Right lobe of liver (tissue), 6 donors: ENCODE measurements around the gene TMC8. TPM values are rescaled to one million over a fixed set of nuclear protein-coding genes. Genes with fewer than 3 reads are reported as not detected.

ENCODE experiments used
- ATAC-seq, 4 donors: fragments of 200-7000 bp; cut with Tn5 transposase; one replicate each; pipeline ENCODE4 v1.9.1; 2020; ENCODE audit warnings: mild to moderate bottlenecking in 4 of 4, moderate library complexity in 4 of 4
- DNase-seq, 3 donors: peaks; one replicate each; pipeline ENCODE4 v3.0.0-alpha.2; 2020
- H3K27ac ChIP-seq, 3 donors: fragments of 200-600 bp; one replicate each; pipeline ENCODE4 v1.8.0; 2022
- H3K27me3 ChIP-seq, 2 donors: fragments of 200-600 bp; one replicate each; pipeline ENCODE4 v1.8.0; 2022
- H3K36me3 ChIP-seq, 4 donors: fragments of 200-600 bp; sonication (generic) in 1 of 4; one replicate each; pipeline versions ENCODE4 v1.5.1 to v1.8.0; 2017 to 2022; ENCODE audit warnings: control low read depth in 1 of 4
- H3K4me1 ChIP-seq, 4 donors: fragments of 200-600 bp; sonication (generic) in 1 of 4; one replicate each; pipeline versions ENCODE4 v1.5.1 to v1.8.0; 2017 to 2022; ENCODE audit warnings: control low read depth in 1 of 4
- H3K4me3 ChIP-seq, 3 donors: fragments of 200-600 bp; one replicate each; pipeline ENCODE4 v1.8.0; 2022
- H3K9me3 ChIP-seq, 4 donors: fragments of 200-600 bp; sonication (generic) in 1 of 4; one replicate each; pipeline versions ENCODE4 v1.5.1 to v1.8.0; 2017 to 2022; ENCODE audit warnings: control low read depth in 1 of 4
- POLR2A ChIP-seq: fragments of 450-650 bp; IDR thresholded peaks from one replicate; pipeline ENCODE4 v1.6.1; 2017; ENCODE audit warnings: antibody characterized with exemption, mild to moderate bottlenecking
- WGBS: methylation state at CpG from one replicate; pipeline ENCODE4 v1.1.6; 2018; ENCODE audit warnings: low coverage, low lambda C conversion rate; ENCODE audit not compliant: insufficient coverage; ENCODE audit errors: missing lambda C conversion rate; 5-methylcytosine and 5-hydroxymethylcytosine counted together
- intact Hi-C, 2 donors: fragments of 100-400 bp; cut with DNase I; formaldehyde crosslinking; loops; one replicate each; pipeline versions ENCODE4 v1.11.2 to v1.14.1; 2022
- total RNA-seq, 6 experiments: library from RNA; depleted of rRNA in 2 of 6; stranded (reverse); fragments of >200 nt in 2 of 6; fragmentation: NEBNext Ultra II Directional in 3 of 6; extraction: Animal tissue kit (Norgen Biotek cat#: 25700) in 3 of 6; gene quantifications; one replicate each; pipeline versions ENCODE4 v1.1.0 to v1.2.4, GENCODE V29; 2016 to 2023
- TF ChIP-seq, protein P1 (sequence below), 4 donors: fragments of 200-600 bp in 3 of 4; fragments of 450-650 bp in 1 of 4; IDR thresholded peaks; one replicate each; pipeline versions ENCODE4 v1.5.1 to v1.8.0; 2016 to 2022; ENCODE audit warnings: antibody characterized with exemption in 4 of 4, mild to moderate bottlenecking in 2 of 4
- donor health status: DM: no; HTN: yes; CAD: no.
- donor health status: DM: no; HTN: no; CAD: no.
- donor health status: DM: no; HTN: no; CAD: no.
- donor health status: DM: no; HTN: yes; CAD: no.
- donor health status: DM: no; HTN: yes; CAD: no.

TMC8 gene
- total RNA-seq, 6 experiments from 2014 or later: 2.4 to 7.2 (median 4.8) TPM

- H3K4me3 ChIP-seq: no peak overlapping the region
- H3K4me1 ChIP-seq: peaks cover 0 to 7% (median 0%) of the 10 kb centered on the region in 4 donors
- H3K27ac ChIP-seq: no peak overlapping the region
- DNase-seq (peak in 2 of 3 donors; percentile 8 to 49), ATAC-seq (no peak)
- no peaks in the 10 kb centered on the region for H3K27me3 ChIP-seq
- intact Hi-C loops: no loop called here
- no peaks in the 10 kb centered on the region for H3K9me3 ChIP-seq
- no peaks in the 10 kb centered on the region for H3K36me3 ChIP-seq
- TF ChIP-seq, protein P1, sequence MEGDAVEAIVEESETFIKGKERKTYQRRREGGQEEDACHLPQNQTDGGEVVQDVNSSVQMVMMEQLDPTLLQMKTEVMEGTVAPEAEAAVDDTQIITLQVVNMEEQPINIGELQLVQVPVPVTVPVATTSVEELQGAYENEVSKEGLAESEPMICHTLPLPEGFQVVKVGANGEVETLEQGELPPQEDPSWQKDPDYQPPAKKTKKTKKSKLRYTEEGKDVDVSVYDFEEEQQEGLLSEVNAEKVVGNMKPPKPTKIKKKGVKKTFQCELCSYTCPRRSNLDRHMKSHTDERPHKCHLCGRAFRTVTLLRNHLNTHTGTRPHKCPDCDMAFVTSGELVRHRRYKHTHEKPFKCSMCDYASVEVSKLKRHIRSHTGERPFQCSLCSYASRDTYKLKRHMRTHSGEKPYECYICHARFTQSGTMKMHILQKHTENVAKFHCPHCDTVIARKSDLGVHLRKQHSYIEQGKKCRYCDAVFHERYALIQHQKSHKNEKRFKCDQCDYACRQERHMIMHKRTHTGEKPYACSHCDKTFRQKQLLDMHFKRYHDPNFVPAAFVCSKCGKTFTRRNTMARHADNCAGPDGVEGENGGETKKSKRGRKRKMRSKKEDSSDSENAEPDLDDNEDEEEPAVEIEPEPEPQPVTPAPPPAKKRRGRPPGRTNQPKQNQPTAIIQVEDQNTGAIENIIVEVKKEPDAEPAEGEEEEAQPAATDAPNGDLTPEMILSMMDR (IDR thresholded peaks at IDR 0.05): no peak
- no peak for TF ChIP-seq POLR2A
- WGBS: 20% methylated on average over 1 of the region's 11 CpGs
Observed at GRCh38 chr17:78121801-78122215, 8.8 kb upstream of the TMC8 start.

DNA sequence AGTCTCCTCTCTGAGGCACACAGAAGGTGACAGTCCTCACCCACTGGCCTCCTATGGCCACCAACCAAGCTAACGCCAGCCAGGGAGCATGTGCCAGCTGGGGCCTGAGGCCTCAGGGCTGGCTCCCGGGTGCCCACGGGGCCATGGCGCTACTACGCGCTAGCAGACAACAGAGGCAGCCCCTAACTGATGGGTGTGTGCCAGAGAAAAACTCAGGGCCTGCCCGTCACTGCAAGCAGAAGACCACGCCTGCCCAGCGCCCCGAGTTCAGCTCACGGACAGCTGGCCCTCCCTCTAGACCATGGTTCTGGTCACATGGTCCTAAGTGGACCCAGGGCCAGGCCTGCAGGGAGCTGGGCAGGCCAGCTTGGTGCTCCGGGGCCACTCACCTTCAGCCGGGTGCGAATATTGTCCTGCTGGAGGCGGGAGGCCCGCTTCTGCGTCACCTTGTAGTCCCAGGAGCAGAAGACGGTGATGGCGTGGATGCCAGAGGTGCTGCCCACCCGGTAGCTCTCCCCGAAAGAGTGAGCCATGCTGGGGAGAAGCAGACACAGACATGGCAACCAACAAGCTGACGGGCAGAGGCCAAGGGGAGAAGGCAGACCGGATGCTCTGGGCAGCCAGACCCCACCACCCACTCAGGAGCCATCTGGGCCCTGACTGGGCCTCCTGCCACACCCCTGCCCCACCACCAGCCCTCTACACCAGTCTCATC, 8.2 kb upstream of the TMC8 start:
- no peaks in the 10 kb centered on the region for H3K9me3 ChIP-seq
- TF ChIP-seq POLR2A: no peak
- TF ChIP-seq, protein P1 (IDR thresholded peaks at IDR 0.05): no peak
- no peaks in the 10 kb centered on the region for H3K36me3 ChIP-seq
- no peak for ATAC-seq
- no peaks in the 10 kb centered on the region for H3K27me3 ChIP-seq
- peaks cover 0 to 7% (median 0%) of the 10 kb centered on the region in 4 donors for H3K4me1 ChIP-seq
- no peak overlapping the region for H3K4me3 ChIP-seq
- H3K27ac ChIP-seq: no peak overlapping the region
- peak in 2 of 3 donors; percentile 23 to 56 for DNase-seq
- intact Hi-C loops: no loop called here
- WGBS: no CpG with 5 or more reads among the region's 23 CpGs

- H3K9me3 ChIP-seq: no peaks in the 10 kb centered on the region
- intact Hi-C loops: no loop called here
- H3K4me3 ChIP-seq: no peak overlapping the region
- no peak for ATAC-seq
- no peak for DNase-seq
- H3K36me3 ChIP-seq: no peaks in the 10 kb centered on the region
- WGBS: no CpG with 5 or more reads among the region's 4 CpGs
- H3K4me1 ChIP-seq: peaks cover 0 to 11% (median 0%) of the 10 kb centered on the region in 4 donors
- TF ChIP-seq, protein P1 (IDR thresholded peaks at IDR 0.05): no peak
- TF ChIP-seq POLR2A: no peak
- no peak overlapping the region for H3K27ac ChIP-seq
- no peaks in the 10 kb centered on the region for H3K27me3 ChIP-seq
Observed at GRCh38 chr17:78122931-78123249, 7.7 kb upstream of the TMC8 start.

- no peaks in the 10 kb centered on the region for H3K9me3 ChIP-seq
- peaks cover 0 to 16% (median 0%) of the 10 kb centered on the region in 4 donors for H3K4me1 ChIP-seq
- intact Hi-C loops: no loop called here
- DNase-seq (no peak), ATAC-seq (no peak)
- H3K27me3 ChIP-seq: no peaks in the 10 kb centered on the region
- WGBS: 89% methylated on average over 5 of the region's 5 CpGs
- no peaks in the 10 kb centered on the region for H3K36me3 ChIP-seq
- no peak overlapping the region for H3K4me3 ChIP-seq
- H3K27ac ChIP-seq: no peak overlapping the region
- TF ChIP-seq POLR2A: no peak
- TF ChIP-seq, protein P1 (IDR thresholded peaks at IDR 0.05): no peak
Observed at GRCh38 chr17:78123258-78123929, 7.2 kb upstream of the TMC8 start.
